ENCODE results near the gene SALL1. TPM values are rescaled to one million over a fixed set of nuclear protein-coding genes. Genes with fewer than 3 reads are reported as not detected.

Gene SALL1
- total RNA-seq, 1 donor from 2014 or later: 15.0 TPM

GRCh38 chr16:51166091-51166490 lies 15.0 kb upstream of the SALL1 start:
- Mint-ChIP-seq H3K27me3 (ENCODE audit: low read depth, unreplicated experiment) (peaks cover 9% of the 10 kb centered on the region), H3K9me3 (ENCODE audit: unreplicated experiment) (peaks cover 2% of the 10 kb centered on the region), H3K36me3 (ENCODE audit: low read depth, unreplicated experiment) (peaks cover 2% of the 10 kb centered on the region), H3K4me3 (ENCODE audit: unreplicated experiment) (no peak overlapping the region), H3K27ac (ENCODE audit: unreplicated experiment) (no peak overlapping the region), H3K4me1 (ENCODE audit: low read depth, unreplicated experiment) (peaks cover 32% of the 10 kb centered on the region)
- Histone ChIP-seq H3K4me3 (ENCODE audit: insufficient read depth, low read depth, low read length) (no peak overlapping the region), H3K9me3 (ENCODE audit: insufficient read depth, low read depth, low read length) (no peaks in the 10 kb centered on the region), H2AFZ (ENCODE audit: low read depth, low read length) (no peak overlapping the region), H3K79me2 (ENCODE audit: insufficient read depth, low read length) (no peaks in the 10 kb centered on the region), H3K4me1 (ENCODE audit: insufficient read depth, low read length) (peaks cover 23% of the 10 kb centered on the region), H3K27ac (ENCODE audit: low read depth, low read length) (no peak overlapping the region), H3K4me2 (ENCODE audit: low read length) (no peak overlapping the region), H4K20me1 (ENCODE audit: insufficient read depth, low read length) (no peaks in the 10 kb centered on the region), H3K36me3 (ENCODE audit: insufficient read depth, low read length) (no peaks in the 10 kb centered on the region), H3K27me3 (ENCODE audit: insufficient read depth, low read length) (no peaks in the 10 kb centered on the region), H3K9ac (ENCODE audit: low read length) (no peak overlapping the region)
- TF ChIP-seq CTCF (IDR thresholded peaks at IDR 0.05; ENCODE audit: insufficient read depth, low read depth, low read length) (no peak), EZH2 (IDR thresholded peaks at IDR 0.05; ENCODE audit: insufficient read depth, low read length) (no peak)
- FAIRE-seq: no peak
- DNase-seq (ENCODE audit: low read depth): no peak

- Mint-ChIP-seq H3K27me3 (ENCODE audit: low read depth, unreplicated experiment) (peaks cover 6% of the 10 kb centered on the region), H3K36me3 (ENCODE audit: low read depth, unreplicated experiment) (peaks cover 2% of the 10 kb centered on the region), H3K27ac (ENCODE audit: unreplicated experiment) (no peak overlapping the region), H3K4me1 (ENCODE audit: low read depth, unreplicated experiment) (peaks cover 32% of the 10 kb centered on the region), H3K4me3 (ENCODE audit: unreplicated experiment) (no peak overlapping the region), H3K9me3 (ENCODE audit: unreplicated experiment) (peaks cover 2% of the 10 kb centered on the region)
- DNase-seq (ENCODE audit: low read depth) (no peak), FAIRE-seq (no peak)
- Histone ChIP-seq H3K79me2 (ENCODE audit: insufficient read depth, low read length) (no peaks in the 10 kb centered on the region), H4K20me1 (ENCODE audit: insufficient read depth, low read length) (no peaks in the 10 kb centered on the region), H3K36me3 (ENCODE audit: insufficient read depth, low read length) (no peaks in the 10 kb centered on the region), H3K9ac (ENCODE audit: low read length) (no peak overlapping the region), H3K27me3 (ENCODE audit: insufficient read depth, low read length) (no peaks in the 10 kb centered on the region), H3K4me1 (ENCODE audit: insufficient read depth, low read length) (peaks cover 23% of the 10 kb centered on the region), H3K27ac (ENCODE audit: low read depth, low read length) (no peak overlapping the region), H2AFZ (ENCODE audit: low read depth, low read length) (no peak overlapping the region), H3K4me3 (ENCODE audit: insufficient read depth, low read depth, low read length) (no peak overlapping the region), H3K4me2 (ENCODE audit: low read length) (no peak overlapping the region), H3K9me3 (ENCODE audit: insufficient read depth, low read depth, low read length) (no peaks in the 10 kb centered on the region)
- TF ChIP-seq EZH2 (IDR thresholded peaks at IDR 0.05; ENCODE audit: insufficient read depth, low read length) (no peak), CTCF (IDR thresholded peaks at IDR 0.05; ENCODE audit: insufficient read depth, low read depth, low read length) (no peak)
These were observed 14.0 kb upstream of the SALL1 start for GRCh38 chr16:51165043-51165442.

- peak overlapping the region; percentile 7 for H2AFZ ChIP-seq (ENCODE audit: low read depth, low read length)
- peaks cover 32% of the 10 kb centered on the region for H3K4me1 Mint-ChIP-seq (ENCODE audit: low read depth, unreplicated experiment)
- no peak overlapping the region for H3K9ac ChIP-seq (ENCODE audit: low read length)
These were observed 13.5 kb upstream of the SALL1 start for GRCh38 chr16:51164574-51164973.

More at GRCh38 chr16:51164574-51164973, 13.5 kb upstream of the SALL1 start:
- H3K27me3 ChIP-seq (ENCODE audit: insufficient read depth, low read length): no peaks in the 10 kb centered on the region
- FAIRE-seq (no peak), DNase-seq (ENCODE audit: low read depth) (no peak)
- Mint-ChIP-seq H3K36me3 (ENCODE audit: low read depth, unreplicated experiment) (peaks cover 2% of the 10 kb centered on the region), H3K27me3 (ENCODE audit: low read depth, unreplicated experiment) (peaks cover 6% of the 10 kb centered on the region), H3K9me3 (ENCODE audit: unreplicated experiment) (peaks cover 2% of the 10 kb centered on the region), H3K27ac (ENCODE audit: unreplicated experiment) (no peak overlapping the region), H3K4me3 (ENCODE audit: unreplicated experiment) (no peak overlapping the region)
- H3K36me3 ChIP-seq (ENCODE audit: insufficient read depth, low read length): no peaks in the 10 kb centered on the region
- H3K27ac ChIP-seq (ENCODE audit: low read depth, low read length): no peak overlapping the region
- TF ChIP-seq CTCF (IDR thresholded peaks at IDR 0.05; ENCODE audit: insufficient read depth, low read depth, low read length) (no peak), EZH2 (IDR thresholded peaks at IDR 0.05; ENCODE audit: insufficient read depth, low read length) (no peak)
- H3K4me2 ChIP-seq (ENCODE audit: low read length): peak overlapping the region; percentile 43
- no peak overlapping the region for H3K4me3 ChIP-seq (ENCODE audit: insufficient read depth, low read depth, low read length)
- H3K9me3 ChIP-seq (ENCODE audit: insufficient read depth, low read depth, low read length): no peaks in the 10 kb centered on the region
- H4K20me1 ChIP-seq (ENCODE audit: insufficient read depth, low read length): no peaks in the 10 kb centered on the region
- H3K4me1 ChIP-seq (ENCODE audit: insufficient read depth, low read length): peaks cover 23% of the 10 kb centered on the region
- no peaks in the 10 kb centered on the region for H3K79me2 ChIP-seq (ENCODE audit: insufficient read depth, low read length)

Data from astrocyte (in vitro differentiated cells and primary cell).